Measurements from ENCODE around the gene COPRS. TPM values are rescaled to one million over a fixed set of nuclear protein-coding genes. Genes with fewer than 3 reads are reported as not detected.
"Not testable (repeated sequence)": the region's sequence is repeated elsewhere in the genome, so short reads cannot be mapped to it uniquely, and the experiment has no call there.

The COPRS gene
- total RNA-seq, 2 donors from 2014 or later: 74.5 to 157 TPM

DNA sequence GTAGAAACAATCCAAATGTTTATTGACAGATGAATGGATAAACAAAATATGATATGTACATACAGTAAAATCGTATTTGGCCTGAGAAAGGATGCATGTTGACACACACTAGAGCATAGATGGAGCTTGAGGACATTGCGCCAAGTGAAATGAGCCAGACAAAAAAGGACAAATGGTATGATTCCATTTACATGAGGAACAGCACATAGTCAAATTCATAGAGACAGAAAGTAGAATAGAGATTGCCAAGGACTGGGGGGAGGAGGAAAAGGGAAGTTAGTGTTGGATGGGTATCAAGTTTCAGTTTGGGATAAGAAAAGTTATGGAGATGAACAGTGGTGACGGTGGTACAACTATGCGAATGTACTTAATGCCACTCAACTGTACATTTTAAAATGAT, 47.9 kb downstream of the COPRS start:
- no peak for TF ChIP-seq CTCF (IDR thresholded peaks at IDR 0.05)
- peaks cover 11 to 21% of the 10 kb centered on the region in 2 donors for H3K4me1 ChIP-seq (ENCODE audit: control insufficient read depth in 1 of 2, low read depth in 2 of 2)
- no peaks in the 10 kb centered on the region for H3K27me3 ChIP-seq (replicated peaks; ENCODE audit: insufficient read depth)
- no peaks in the 10 kb centered on the region for H3K36me3 ChIP-seq
- peak overlapping the region; percentile 59 to 65 for H3K27ac ChIP-seq
- ATAC-seq (ENCODE audit: insufficient number of reproducible peaks, low FRiP score, low read depth) (no peak), DNase-seq (ENCODE audit: low spot score) (no peak)
- H3K9me3 ChIP-seq: no peaks in the 10 kb centered on the region
- H3K4me3 ChIP-seq: peak overlapping the region; percentile 55

GRCh38 chr17:31809876-31810275, 49.2 kb downstream of the COPRS start:
- H3K36me3 ChIP-seq; H3K27me3 ChIP-seq (replicated peaks; ENCODE audit: insufficient read depth); H3K9me3 ChIP-seq; DNase-seq (ENCODE audit: low spot score); H3K27ac ChIP-seq; H3K4me3 ChIP-seq; ATAC-seq (ENCODE audit: insufficient number of reproducible peaks, low FRiP score, low read depth): not testable (repeated sequence)
- peaks cover 11 to 21% of the 10 kb centered on the region in 2 donors for H3K4me1 ChIP-seq (ENCODE audit: control insufficient read depth in 1 of 2, low read depth in 2 of 2)

- H3K27me3 ChIP-seq (replicated peaks; ENCODE audit: insufficient read depth): no peaks in the 10 kb centered on the region
- H3K9me3 ChIP-seq: no peaks in the 10 kb centered on the region
- no peak overlapping the region for H3K27ac ChIP-seq
- ATAC-seq (ENCODE audit: insufficient number of reproducible peaks, low FRiP score, low read depth) (no peak), DNase-seq (ENCODE audit: low spot score) (no peak)
- H3K4me1 ChIP-seq (ENCODE audit: control insufficient read depth in 1 of 2, low read depth in 2 of 2): peaks cover 11 to 21% of the 10 kb centered on the region in 2 donors
- no peaks in the 10 kb centered on the region for H3K36me3 ChIP-seq
- no peak for TF ChIP-seq CTCF (IDR thresholded peaks at IDR 0.05)
- no peak overlapping the region for H3K4me3 ChIP-seq
These were observed 50.5 kb downstream of the COPRS start for GRCh38 chr17:31808521-31809050.

DNA sequence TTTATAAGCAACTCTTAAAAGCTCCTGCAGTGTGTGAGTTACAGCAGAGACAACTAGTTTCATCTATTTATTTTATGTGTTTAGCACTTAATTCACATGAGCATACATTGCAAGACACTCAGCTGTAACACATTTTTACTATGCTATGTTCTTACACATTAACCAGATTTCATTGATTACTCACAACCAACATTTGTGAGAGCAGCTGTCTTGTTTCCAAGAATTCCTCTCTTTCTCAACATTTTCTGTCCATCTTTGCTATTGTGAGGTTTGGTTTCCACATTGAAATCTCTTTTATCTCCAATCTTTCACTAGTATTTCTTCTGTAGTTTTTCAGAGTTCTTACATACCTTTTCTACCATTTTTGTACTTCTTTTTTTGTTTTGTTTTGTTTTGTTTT, 51.2 kb downstream of the COPRS start:
- DNase-seq (ENCODE audit: low spot score): no peak
- ATAC-seq (ENCODE audit: insufficient number of reproducible peaks, low FRiP score, low read depth): no peak
- Histone ChIP-seq H3K36me3 (no peaks in the 10 kb centered on the region), H3K4me3 (no peak overlapping the region), H3K9me3 (no peaks in the 10 kb centered on the region), H3K27me3 (replicated peaks; ENCODE audit: insufficient read depth) (no peaks in the 10 kb centered on the region), H3K4me1 (ENCODE audit: control insufficient read depth in 1 of 2, low read depth in 2 of 2) (peaks cover 11 to 21% of the 10 kb centered on the region in 2 donors), H3K27ac (no peak overlapping the region)
- TF ChIP-seq CTCF (IDR thresholded peaks at IDR 0.05): no peak

DNA sequence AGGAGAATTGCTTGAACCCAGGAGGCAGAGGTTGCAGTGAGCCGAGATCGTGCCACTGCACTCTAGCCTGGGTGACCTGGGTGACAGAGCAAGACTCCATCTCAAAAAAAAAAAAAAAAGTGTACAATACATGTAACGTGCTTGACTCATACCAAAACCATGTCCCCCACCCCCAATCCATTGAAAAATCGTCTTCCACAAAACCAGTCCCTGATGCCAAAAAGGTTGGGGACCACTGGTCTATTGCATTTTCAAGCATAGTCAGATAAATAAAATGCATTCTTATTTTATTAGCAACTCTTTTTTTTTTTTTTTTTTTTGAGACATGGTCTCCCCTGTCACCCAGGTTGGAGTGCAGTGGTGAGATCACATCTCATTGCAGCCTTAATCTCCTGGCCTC, 52.1 kb downstream of the COPRS start:
- DNase-seq (ENCODE audit: low spot score) (no peak), ATAC-seq (ENCODE audit: insufficient number of reproducible peaks, low FRiP score, low read depth) (no peak)
- Histone ChIP-seq H3K36me3 (no peaks in the 10 kb centered on the region), H3K9me3 (no peaks in the 10 kb centered on the region), H3K27ac (no peak overlapping the region), H3K4me1 (ENCODE audit: control insufficient read depth in 1 of 2, low read depth in 2 of 2) (peaks cover 11 to 21% of the 10 kb centered on the region in 2 donors), H3K27me3 (replicated peaks; ENCODE audit: insufficient read depth) (no peaks in the 10 kb centered on the region), H3K4me3 (no peak overlapping the region)
- TF ChIP-seq CTCF (IDR thresholded peaks at IDR 0.05): no peak
